ENCODE measurements around the gene DCAF15.

DNA sequence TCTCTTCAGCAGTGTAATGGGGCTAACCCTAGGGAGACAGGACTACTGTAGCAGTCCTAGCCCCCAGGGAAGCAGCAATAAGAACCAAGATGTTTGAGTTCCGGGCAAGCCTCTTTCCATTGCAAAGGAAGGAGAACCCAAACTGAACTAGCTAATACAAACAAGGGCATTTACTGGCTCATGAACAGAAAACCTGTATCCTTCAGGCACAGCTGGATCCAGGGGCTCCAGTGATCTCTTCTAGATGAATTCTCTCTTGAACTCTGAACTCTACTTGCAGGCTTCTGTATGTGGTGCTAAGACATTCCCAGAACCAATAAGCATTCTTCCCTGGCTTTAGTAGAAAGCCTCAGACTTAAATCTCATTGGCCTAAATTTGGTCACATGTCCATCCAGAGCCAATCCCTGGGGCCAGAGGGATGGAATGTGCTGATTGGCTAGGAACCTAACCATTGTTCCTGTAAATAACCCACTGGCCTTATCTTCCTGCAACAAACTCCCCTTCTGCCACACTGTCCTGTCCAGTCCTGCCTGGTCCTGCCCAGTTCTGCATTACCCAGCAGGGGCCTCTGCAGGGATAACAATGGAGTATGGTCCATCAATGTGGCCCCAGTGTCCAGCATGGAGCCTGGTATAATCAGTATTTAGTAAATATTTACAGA, 10.2 kb upstream of the DCAF15 start:
- TF ChIP-seq, protein P1, sequence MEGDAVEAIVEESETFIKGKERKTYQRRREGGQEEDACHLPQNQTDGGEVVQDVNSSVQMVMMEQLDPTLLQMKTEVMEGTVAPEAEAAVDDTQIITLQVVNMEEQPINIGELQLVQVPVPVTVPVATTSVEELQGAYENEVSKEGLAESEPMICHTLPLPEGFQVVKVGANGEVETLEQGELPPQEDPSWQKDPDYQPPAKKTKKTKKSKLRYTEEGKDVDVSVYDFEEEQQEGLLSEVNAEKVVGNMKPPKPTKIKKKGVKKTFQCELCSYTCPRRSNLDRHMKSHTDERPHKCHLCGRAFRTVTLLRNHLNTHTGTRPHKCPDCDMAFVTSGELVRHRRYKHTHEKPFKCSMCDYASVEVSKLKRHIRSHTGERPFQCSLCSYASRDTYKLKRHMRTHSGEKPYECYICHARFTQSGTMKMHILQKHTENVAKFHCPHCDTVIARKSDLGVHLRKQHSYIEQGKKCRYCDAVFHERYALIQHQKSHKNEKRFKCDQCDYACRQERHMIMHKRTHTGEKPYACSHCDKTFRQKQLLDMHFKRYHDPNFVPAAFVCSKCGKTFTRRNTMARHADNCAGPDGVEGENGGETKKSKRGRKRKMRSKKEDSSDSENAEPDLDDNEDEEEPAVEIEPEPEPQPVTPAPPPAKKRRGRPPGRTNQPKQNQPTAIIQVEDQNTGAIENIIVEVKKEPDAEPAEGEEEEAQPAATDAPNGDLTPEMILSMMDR (conservative IDR thresholded peaks at IDR 0.05): no peak
- TF ChIP-seq ZFX (IDR thresholded peaks at IDR 0.05): no peak

Data from C4-2B (cell line).